ENCODE data around the gene TMEM38B.
"Not testable (repeated sequence)": the region's sequence is repeated elsewhere in the genome, so short reads cannot be mapped to it uniquely, and the experiment has no call there.

Gene TMEM38B

GRCh38 chr9:105681724-105682123, 12.6 kb upstream of the TMEM38B start:
- DNase-seq, result no peak

- DNase-seq, result no peak
Measured at GRCh38 chr9:105683688-105684275, 10.6 kb upstream of the TMEM38B start.

- DNase-seq, result no peak
Measured at GRCh38 chr9:105686936-105687335, 7.4 kb upstream of the TMEM38B start.

GRCh38 chr9:105690742-105691141, 3.6 kb upstream of the TMEM38B start:
- DNase-seq, result no peak

GRCh38 chr9:105693435-105694189, 729 bp upstream of the TMEM38B start:
- no peak for DNase-seq

- DNase-seq, result peak; percentile 33
Measured at GRCh38 chr9:105694848-105695581, 674 bp downstream of the TMEM38B start.

GRCh38 chr9:105696219-105696793, 2.0 kb downstream of the TMEM38B start:
- DNase-seq, result no peak

- no peak for DNase-seq
Measured at GRCh38 chr9:105697871-105698270, 3.5 kb downstream of the TMEM38B start.

- DNase-seq, result no peak
Measured at GRCh38 chr9:105698348-105698870, 4.1 kb downstream of the TMEM38B start.

GRCh38 chr9:105700668-105701067, 6.3 kb downstream of the TMEM38B start:
- no peak for DNase-seq

GRCh38 chr9:105701145-105701544, 6.8 kb downstream of the TMEM38B start:
- no peak for DNase-seq

GRCh38 chr9:105702207-105702606, 7.9 kb downstream of the TMEM38B start:
- DNase-seq, result no peak

GRCh38 chr9:105703638-105704037, 9.3 kb downstream of the TMEM38B start:
- not testable (repeated sequence) for DNase-seq

GRCh38 chr9:105706156-105706555, 11.8 kb downstream of the TMEM38B start:
- DNase-seq, result no peak

- DNase-seq, result no peak
Measured at GRCh38 chr9:105708405-105708804, 14.1 kb downstream of the TMEM38B start.

GRCh38 chr9:105710638-105711037, 16.3 kb downstream of the TMEM38B start:
- DNase-seq, result no peak

GRCh38 chr9:105711867-105712266, 17.5 kb downstream of the TMEM38B start:
- DNase-seq, result no peak

- DNase-seq, result no peak
Measured at GRCh38 chr9:105712297-105712696, 18.0 kb downstream of the TMEM38B start.

GRCh38 chr9:105712773-105713172, 18.4 kb downstream of the TMEM38B start:
- no peak for DNase-seq

GRCh38 chr9:105713260-105714019, 19.1 kb downstream of the TMEM38B start:
- DNase-seq, result no peak

- no peak for DNase-seq
Measured at GRCh38 chr9:105714020-105714331, 19.6 kb downstream of the TMEM38B start.

GRCh38 chr9:105716146-105716545, 21.8 kb downstream of the TMEM38B start:
- no peak for DNase-seq

GRCh38 chr9:105722099-105722498, 27.8 kb downstream of the TMEM38B start:
- no peak for DNase-seq

Data from SHP77 treated with DMSO at 0.1 percent for 48 hours (cell line).